ENCODE results near the gene DNM1.

DNA sequence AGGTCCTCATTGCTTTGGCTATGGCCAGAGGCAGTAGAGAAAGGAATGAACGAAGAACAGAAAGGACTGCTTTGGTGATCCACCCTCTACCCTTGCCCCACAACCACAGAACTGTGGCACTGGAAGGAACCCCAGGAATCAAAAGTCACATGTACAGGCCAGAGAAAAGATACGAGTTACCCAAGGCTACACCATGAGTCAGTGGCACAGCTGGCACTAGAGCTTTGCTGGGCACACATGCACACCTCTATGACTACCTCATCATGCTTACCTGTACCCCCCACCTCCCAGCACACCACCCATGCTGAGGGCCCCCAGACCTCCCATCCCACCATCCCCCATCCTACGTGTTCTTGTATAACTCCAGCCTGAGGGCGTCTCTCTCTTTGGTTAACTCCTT is 59.5 kb downstream of the DNM1 start:
- TF ChIP-seq, protein P1, sequence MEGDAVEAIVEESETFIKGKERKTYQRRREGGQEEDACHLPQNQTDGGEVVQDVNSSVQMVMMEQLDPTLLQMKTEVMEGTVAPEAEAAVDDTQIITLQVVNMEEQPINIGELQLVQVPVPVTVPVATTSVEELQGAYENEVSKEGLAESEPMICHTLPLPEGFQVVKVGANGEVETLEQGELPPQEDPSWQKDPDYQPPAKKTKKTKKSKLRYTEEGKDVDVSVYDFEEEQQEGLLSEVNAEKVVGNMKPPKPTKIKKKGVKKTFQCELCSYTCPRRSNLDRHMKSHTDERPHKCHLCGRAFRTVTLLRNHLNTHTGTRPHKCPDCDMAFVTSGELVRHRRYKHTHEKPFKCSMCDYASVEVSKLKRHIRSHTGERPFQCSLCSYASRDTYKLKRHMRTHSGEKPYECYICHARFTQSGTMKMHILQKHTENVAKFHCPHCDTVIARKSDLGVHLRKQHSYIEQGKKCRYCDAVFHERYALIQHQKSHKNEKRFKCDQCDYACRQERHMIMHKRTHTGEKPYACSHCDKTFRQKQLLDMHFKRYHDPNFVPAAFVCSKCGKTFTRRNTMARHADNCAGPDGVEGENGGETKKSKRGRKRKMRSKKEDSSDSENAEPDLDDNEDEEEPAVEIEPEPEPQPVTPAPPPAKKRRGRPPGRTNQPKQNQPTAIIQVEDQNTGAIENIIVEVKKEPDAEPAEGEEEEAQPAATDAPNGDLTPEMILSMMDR (IDR thresholded peaks at IDR 0.05; ENCODE audit: low read depth, low read length, missing input control) = no peak
- TF ChIP-seq TAF1 (conservative IDR thresholded peaks at IDR 0.05) (no peak), ATF3 (IDR thresholded peaks at IDR 0.05) (no peak), EGR1 (IDR thresholded peaks at IDR 0.05; ENCODE audit: low read depth in 2 of 2) (no peak), RXRA (IDR thresholded peaks at IDR 0.05) (no peak), GABPA (IDR thresholded peaks at IDR 0.05 in 1 of 2, conservative IDR thresholded peaks at IDR 0.05 in 1 of 2) (no peak), MAX (IDR thresholded peaks at IDR 0.05) (no peak), YY1 (IDR thresholded peaks at IDR 0.05) (no peak), JUND (IDR thresholded peaks at IDR 0.05) (no peak), HNF4G (IDR thresholded peaks at IDR 0.05) (no peak)
- TF ChIP-seq, protein P2, sequence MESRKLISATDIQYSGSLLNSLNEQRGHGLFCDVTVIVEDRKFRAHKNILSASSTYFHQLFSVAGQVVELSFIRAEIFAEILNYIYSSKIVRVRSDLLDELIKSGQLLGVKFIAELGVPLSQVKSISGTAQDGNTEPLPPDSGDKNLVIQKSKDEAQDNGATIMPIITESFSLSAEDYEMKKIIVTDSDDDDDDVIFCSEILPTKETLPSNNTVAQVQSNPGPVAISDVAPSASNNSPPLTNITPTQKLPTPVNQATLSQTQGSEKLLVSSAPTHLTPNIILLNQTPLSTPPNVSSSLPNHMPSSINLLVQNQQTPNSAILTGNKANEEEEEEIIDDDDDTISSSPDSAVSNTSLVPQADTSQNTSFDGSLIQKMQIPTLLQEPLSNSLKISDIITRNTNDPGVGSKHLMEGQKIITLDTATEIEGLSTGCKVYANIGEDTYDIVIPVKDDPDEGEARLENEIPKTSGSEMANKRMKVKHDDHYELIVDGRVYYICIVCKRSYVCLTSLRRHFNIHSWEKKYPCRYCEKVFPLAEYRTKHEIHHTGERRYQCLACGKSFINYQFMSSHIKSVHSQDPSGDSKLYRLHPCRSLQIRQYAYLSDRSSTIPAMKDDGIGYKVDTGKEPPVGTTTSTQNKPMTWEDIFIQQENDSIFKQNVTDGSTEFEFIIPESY (IDR thresholded peaks at IDR 0.05) = no peak

Data from liver (tissue), 3 donors.